ENCODE results near the gene CHN2. TPM values are rescaled to one million over a fixed set of nuclear protein-coding genes. Genes with fewer than 3 reads are reported as not detected.

The CHN2 gene
- total RNA-seq, 1 donor from 2014 or later = 14.2 TPM

- Histone ChIP-seq H3K36me3 (no peaks in the 10 kb centered on the region), H3K27me3 (ENCODE audit: low read depth) (no peaks in the 10 kb centered on the region), H3K27ac (no peak overlapping the region), H3K4me3 (no peak overlapping the region), H3K9me3 (no peaks in the 10 kb centered on the region), H3K4me1 (peaks cover 3% of the 10 kb centered on the region)
- TF ChIP-seq CTCF (IDR thresholded peaks at IDR 0.05) = no peak
- intact Hi-C loops (cut with DNase I) = no loop called here
- ATAC-seq (no peak), DNase-seq (no peak)
Measured at GRCh38 chr7:29284696-29285443, 90.3 kb downstream of the CHN2 start.

- no peak for TF ChIP-seq CTCF (IDR thresholded peaks at IDR 0.05)
- H3K4me1 ChIP-seq = peaks cover 3% of the 10 kb centered on the region
- H3K9me3 ChIP-seq = no peaks in the 10 kb centered on the region
- no peaks in the 10 kb centered on the region for H3K36me3 ChIP-seq
- intact Hi-C loops (cut with DNase I) = no loop called here
- no peak overlapping the region for H3K27ac ChIP-seq
- no peak overlapping the region for H3K4me3 ChIP-seq
- DNase-seq (no peak), ATAC-seq (peak in 1 of 2 donors; percentile 28)
- H3K27me3 ChIP-seq (ENCODE audit: low read depth) = no peaks in the 10 kb centered on the region
Measured at GRCh38 chr7:29285444-29285793, 90.8 kb downstream of the CHN2 start.

GRCh38 chr7:29285861-29286260 is 91.3 kb downstream of the CHN2 start:
- no peak for TF ChIP-seq CTCF (IDR thresholded peaks at IDR 0.05)
- H3K4me1 ChIP-seq = peaks cover 3% of the 10 kb centered on the region
- ATAC-seq = no peak
- no peak overlapping the region for H3K27ac ChIP-seq
- intact Hi-C loops (cut with DNase I) = no loop called here
- no peaks in the 10 kb centered on the region for H3K9me3 ChIP-seq
- no peak for DNase-seq
- H3K27me3 ChIP-seq (ENCODE audit: low read depth) = no peaks in the 10 kb centered on the region
- H3K36me3 ChIP-seq = no peaks in the 10 kb centered on the region
- H3K4me3 ChIP-seq = no peak overlapping the region

- DNase-seq (no peak), ATAC-seq (no peak)
- H3K36me3 ChIP-seq = no peaks in the 10 kb centered on the region
- TF ChIP-seq CTCF (IDR thresholded peaks at IDR 0.05) = no peak
- H3K27me3 ChIP-seq (ENCODE audit: low read depth) = no peaks in the 10 kb centered on the region
- no peak overlapping the region for H3K4me3 ChIP-seq
- H3K27ac ChIP-seq = no peak overlapping the region
- H3K9me3 ChIP-seq = no peaks in the 10 kb centered on the region
- intact Hi-C loops (cut with DNase I) = no loop called here
- peaks cover 3% of the 10 kb centered on the region for H3K4me1 ChIP-seq
Measured at GRCh38 chr7:29287366-29287765, 92.8 kb downstream of the CHN2 start.

GRCh38 chr7:29288181-29289091 is 93.9 kb downstream of the CHN2 start:
- no peak for DNase-seq
- no peaks in the 10 kb centered on the region for H3K36me3 ChIP-seq
- no peak for TF ChIP-seq CTCF (IDR thresholded peaks at IDR 0.05)
- no peak overlapping the region for H3K27ac ChIP-seq
- ATAC-seq = no peak
- no peaks in the 10 kb centered on the region for H3K4me1 ChIP-seq
- intact Hi-C loops (cut with DNase I) = no loop called here
- H3K27me3 ChIP-seq (ENCODE audit: low read depth) = no peaks in the 10 kb centered on the region
- no peaks in the 10 kb centered on the region for H3K9me3 ChIP-seq
- no peak overlapping the region for H3K4me3 ChIP-seq
